Omental fat pad (tissue), 4 donors: Measurements from ENCODE around the gene MPRIP. TPM values are rescaled to one million over a fixed set of nuclear protein-coding genes. Genes with fewer than 3 reads are reported as not detected.

Source experiments
- ATAC-seq: fragments of 150-250 bp; one replicate; pipeline ENCODE4 v1.9.1; 2016; ENCODE audit warnings: mild to moderate bottlenecking, moderate library complexity; ENCODE audit not compliant: low FRiP score
- DNase-seq: peaks from one replicate; pipeline ENCODE4 v3.0.0-alpha.2; 2019; ENCODE audit warnings: low spot score
- total RNA-seq, 4 donors: library from RNA; depleted of rRNA; stranded (reverse); fragments of >200 nt; gene quantifications; one replicate each; pipeline ENCODE4 v1.1.0, GENCODE V29; 2016
- TF ChIP-seq, protein P1 (sequence below), 3 donors: fragments of 450-650 bp; IDR thresholded peaks; one replicate each; pipeline ENCODE4 v1.5.1; 2016 to 2017; ENCODE audit warnings: antibody characterized with exemption in 3 of 3, mild to moderate bottlenecking in 3 of 3, moderate library complexity in 2 of 3

Gene MPRIP
- total RNA-seq, 4 donors from 2014 or later = 68.6 to 196 (median 125) TPM

DNA sequence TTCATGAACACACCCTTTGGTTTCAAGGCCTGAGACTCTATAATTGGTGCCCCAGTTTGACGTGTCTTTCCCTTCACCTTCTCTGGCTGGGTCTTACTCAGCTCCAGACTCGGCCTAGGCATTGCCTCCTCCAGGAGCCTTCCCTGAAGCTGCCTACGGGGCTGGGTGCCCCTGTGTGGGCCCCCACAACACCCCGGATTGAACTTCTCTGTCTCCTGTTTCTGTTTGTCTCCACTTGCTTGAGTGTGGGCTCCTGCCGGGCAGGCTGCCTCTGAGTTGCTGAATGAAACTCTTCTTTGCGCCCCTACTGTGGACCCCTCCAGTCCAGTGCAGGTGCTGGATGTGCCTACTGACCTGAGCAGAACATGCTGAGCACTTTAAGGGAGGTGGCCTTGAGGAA, 2.3 kb upstream of the MPRIP start:
- no peak for DNase-seq
- TF ChIP-seq, protein P1, sequence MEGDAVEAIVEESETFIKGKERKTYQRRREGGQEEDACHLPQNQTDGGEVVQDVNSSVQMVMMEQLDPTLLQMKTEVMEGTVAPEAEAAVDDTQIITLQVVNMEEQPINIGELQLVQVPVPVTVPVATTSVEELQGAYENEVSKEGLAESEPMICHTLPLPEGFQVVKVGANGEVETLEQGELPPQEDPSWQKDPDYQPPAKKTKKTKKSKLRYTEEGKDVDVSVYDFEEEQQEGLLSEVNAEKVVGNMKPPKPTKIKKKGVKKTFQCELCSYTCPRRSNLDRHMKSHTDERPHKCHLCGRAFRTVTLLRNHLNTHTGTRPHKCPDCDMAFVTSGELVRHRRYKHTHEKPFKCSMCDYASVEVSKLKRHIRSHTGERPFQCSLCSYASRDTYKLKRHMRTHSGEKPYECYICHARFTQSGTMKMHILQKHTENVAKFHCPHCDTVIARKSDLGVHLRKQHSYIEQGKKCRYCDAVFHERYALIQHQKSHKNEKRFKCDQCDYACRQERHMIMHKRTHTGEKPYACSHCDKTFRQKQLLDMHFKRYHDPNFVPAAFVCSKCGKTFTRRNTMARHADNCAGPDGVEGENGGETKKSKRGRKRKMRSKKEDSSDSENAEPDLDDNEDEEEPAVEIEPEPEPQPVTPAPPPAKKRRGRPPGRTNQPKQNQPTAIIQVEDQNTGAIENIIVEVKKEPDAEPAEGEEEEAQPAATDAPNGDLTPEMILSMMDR (IDR thresholded peaks at IDR 0.05) = no peak
- no peak for ATAC-seq

DNA sequence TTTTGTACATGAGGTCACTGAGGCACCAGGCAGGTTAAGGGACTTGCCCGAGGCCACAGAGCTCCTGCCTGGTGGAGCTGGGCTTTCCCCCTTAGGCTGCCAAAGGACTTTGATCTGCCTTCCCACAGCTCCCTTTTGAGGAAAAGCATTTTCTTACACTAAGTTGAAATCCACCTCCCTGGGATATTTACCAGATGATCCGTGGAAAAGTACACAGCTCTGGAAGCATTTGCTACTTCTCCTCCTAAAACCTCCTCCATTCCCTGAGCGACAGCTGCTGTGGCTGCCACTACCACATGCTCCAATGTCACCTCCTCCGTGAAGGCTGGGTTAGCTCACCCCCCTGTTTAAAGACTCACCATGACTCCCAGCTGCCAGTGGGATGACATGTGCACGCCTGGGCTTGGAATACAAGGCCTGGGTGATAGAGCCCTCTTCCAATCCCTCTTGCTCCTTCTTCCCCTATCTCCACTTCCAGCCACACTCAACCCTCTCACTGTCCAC, 1.2 kb upstream of the MPRIP start:
- DNase-seq (no peak), ATAC-seq (no peak)
- TF ChIP-seq, protein P1 (IDR thresholded peaks at IDR 0.05) = no peak

DNA sequence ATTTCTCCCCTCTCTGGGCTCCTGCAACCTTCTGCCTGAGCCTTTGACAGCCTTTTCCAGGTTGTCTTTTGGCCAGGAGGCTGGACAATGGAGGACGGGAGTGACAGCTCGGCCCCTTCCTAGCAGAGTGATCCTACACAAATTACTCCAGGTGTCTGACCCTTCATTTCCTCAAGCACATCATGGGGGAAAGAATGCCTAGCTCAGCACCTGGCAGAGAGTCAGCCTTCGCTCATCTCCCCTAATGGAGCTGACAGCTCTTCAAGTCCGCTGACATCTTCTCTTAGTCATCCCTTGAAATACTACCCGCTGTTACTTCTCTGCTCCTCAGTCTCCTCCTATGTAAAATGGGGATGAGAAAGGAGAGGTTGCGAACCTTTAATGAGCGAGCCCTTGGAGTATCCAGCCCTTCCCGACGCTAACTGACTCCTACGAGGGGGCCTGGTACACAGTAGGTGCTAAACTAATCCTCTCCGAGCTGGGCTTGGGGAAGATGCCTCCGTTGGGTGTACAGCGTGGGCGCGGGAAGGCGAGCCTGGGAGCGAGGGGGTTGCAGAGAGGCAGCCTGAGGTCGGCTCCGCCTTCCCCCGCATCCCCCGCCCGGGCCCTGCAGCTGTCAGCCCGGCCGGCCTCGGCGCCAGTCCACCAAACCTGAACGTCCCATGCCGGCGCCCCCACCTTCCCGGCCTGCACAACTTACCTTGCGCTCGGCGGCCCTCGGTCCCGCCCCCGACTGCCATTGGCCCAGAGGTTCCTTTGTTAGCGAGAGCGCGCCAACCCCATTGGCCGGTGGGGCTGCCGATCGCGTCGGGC, 480 bp upstream of the MPRIP start:
- TF ChIP-seq, protein P1 (IDR thresholded peaks at IDR 0.05) = no peak
- DNase-seq (peak; percentile 94), ATAC-seq (peak; percentile 96)

GRCh38 chr17:17042851-17043460, 699 bp downstream of the MPRIP start:
- ATAC-seq = no peak
- TF ChIP-seq, protein P1 (IDR thresholded peaks at IDR 0.05) = no peak
- DNase-seq = peak; percentile 39

GRCh38 chr17:17043461-17044271, 1.4 kb downstream of the MPRIP start:
- no peak for DNase-seq
- TF ChIP-seq, protein P1 (IDR thresholded peaks at IDR 0.05) = no peak
- ATAC-seq = no peak

GRCh38 chr17:17044846-17045561, 2.7 kb downstream of the MPRIP start:
- DNase-seq = no peak
- TF ChIP-seq, protein P1 (IDR thresholded peaks at IDR 0.05) = no peak
- no peak for ATAC-seq
